Erythroblast (primary cell): ENCODE data around the gene CFAP61.

Experiments used
- GATA1 ChIP-seq: IDR thresholded peaks from 2 replicates; pipeline ENCODE4 v1.6.1; 2011; ENCODE audit warnings: low read depth, mild to moderate bottlenecking, control low read depth, low read length, moderate library complexity
- POLR2A ChIP-seq: IDR thresholded peaks from 2 replicates; pipeline ENCODE4 v1.6.1; 2011; ENCODE audit warnings: mild to moderate bottlenecking, low read length

- no peak for TF ChIP-seq POLR2A
- no peak for TF ChIP-seq GATA1
Measured at GRCh38 chr20:20333866-20334265, 281.5 kb downstream of the CFAP61 start.
